MM.1S (cell line): ENCODE results near the gene C10orf105.

Source experiments
- DNase-seq: peaks from one replicate; pipeline ENCODE4 v3.0.0-alpha.2; 2015
- H2AFZ ChIP-seq: fragments of 300-600 bp; sonication (generic); 2 replicates; pipeline ENCODE4 v1.6.0; 2016; ENCODE audit warnings: antibody characterized with exemption, low read length
- H3F3A ChIP-seq: fragments of 300-600 bp; sonication (generic); 2 replicates; pipeline ENCODE4 v1.6.1; 2016; ENCODE audit warnings: mild to moderate bottlenecking, antibody characterized with exemption, low read length, moderate library complexity, mixed read lengths; ENCODE audit not compliant: insufficient read depth
- H3K27ac ChIP-seq: fragments of 300-600 bp; sonication (generic); 2 replicates; pipeline ENCODE4 v1.5.1; 2016; ENCODE audit warnings: mild to moderate bottlenecking, low read length
- H3K27me3 ChIP-seq: fragments of 300-600 bp; sonication (generic); replicated peaks from 2 replicates; pipeline ENCODE4 v1.6.0; 2016; ENCODE audit warnings: low read length; ENCODE audit not compliant: insufficient read depth
- H3K36me3 ChIP-seq: fragments of 300-600 bp; sonication (generic); replicated peaks from 2 replicates; pipeline ENCODE4 v1.6.1; 2016; ENCODE audit warnings: mild to moderate bottlenecking, low read length, mixed read lengths; ENCODE audit not compliant: insufficient read depth
- H3K4me1 ChIP-seq: fragments of 300-600 bp; sonication (generic); 2 replicates; pipeline ENCODE4 v1.6.1; 2016; ENCODE audit warnings: low read length, mixed read lengths
- H3K4me2 ChIP-seq: fragments of 300-600 bp; sonication (generic); 2 replicates; pipeline ENCODE4 v1.6.0; 2016; ENCODE audit warnings: low read depth, low read length
- H3K4me3 ChIP-seq: fragments of 300-600 bp; sonication (generic); 2 replicates; pipeline ENCODE4 v1.5.1; 2016; ENCODE audit warnings: low read length, mixed read lengths
- H3K79me2 ChIP-seq: fragments of 300-600 bp; sonication (generic); 2 replicates; pipeline ENCODE4 v1.6.1; 2016; ENCODE audit warnings: mixed run types, low read length, mixed read lengths
- H3K9ac ChIP-seq: fragments of 300-600 bp; sonication (generic); 2 replicates; pipeline ENCODE4 v1.6.1; 2016; ENCODE audit warnings: low read length, mixed read lengths
- H3K9me2 ChIP-seq: fragments of 300-600 bp; sonication (generic); replicated peaks from 2 replicates; pipeline ENCODE4 v1.6.1; 2016; ENCODE audit warnings: mild to moderate bottlenecking, low read length, mixed read lengths; ENCODE audit not compliant: insufficient read depth
- H3K9me3 ChIP-seq: fragments of 300-600 bp; sonication (generic); replicated peaks from 2 replicates; pipeline ENCODE4 v1.6.1; 2016; ENCODE audit warnings: mild to moderate bottlenecking, low read length, mixed read lengths; ENCODE audit not compliant: insufficient read depth
- H4K20me1 ChIP-seq: fragments of 300-600 bp; sonication (generic); 2 replicates; pipeline ENCODE4 v1.6.1; 2016; ENCODE audit warnings: mild to moderate bottlenecking, low read length, moderate library complexity, mixed read lengths; ENCODE audit not compliant: insufficient read depth
- CTCF ChIP-seq: fragments of 300-600 bp; sonication (generic); IDR thresholded peaks from 2 replicates; pipeline ENCODE4 v1.5.1; 2016; ENCODE audit warnings: antibody characterized with exemption, low read length, mixed read lengths
- EZH2 ChIP-seq: fragments of 300-600 bp; sonication (generic); optimal IDR thresholded peaks from 2 replicates; pipeline ENCODE3; 2017; ENCODE audit warnings: low read depth, mild to moderate bottlenecking, antibody characterized with exemption, low read length, mixed read lengths
- EZH2phosphoT487 ChIP-seq: fragments of 300-600 bp; sonication (generic); IDR thresholded peaks from 2 replicates; pipeline ENCODE4 v1.6.1; 2018; ENCODE audit warnings: antibody characterized with exemption, low read length

The C10orf105 gene

DNA sequence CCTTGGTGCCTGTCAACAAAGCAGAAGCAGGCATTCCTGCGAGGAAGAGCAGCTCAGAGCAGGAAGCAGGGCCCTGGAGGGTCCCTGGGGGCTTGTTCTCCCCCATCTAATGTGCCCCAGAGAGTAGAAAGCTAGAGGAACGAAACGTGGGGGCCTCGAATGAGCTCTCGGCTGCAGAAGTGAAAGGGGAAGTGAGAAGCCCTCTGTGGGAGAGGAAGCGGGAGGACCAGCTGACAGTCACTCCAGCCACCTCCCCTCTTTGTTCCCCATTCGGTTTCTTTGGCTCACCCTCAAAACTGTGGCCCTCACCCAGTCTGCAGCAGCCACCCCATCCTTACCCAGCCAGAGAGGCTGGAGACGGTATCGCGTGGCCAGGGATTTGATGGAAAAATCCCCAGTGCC lies 25.0 kb downstream of the C10orf105 start:
- peaks cover 5% of the 10 kb centered on the region for H3K27me3 ChIP-seq
- peak overlapping the region; percentile 85 for H3K4me2 ChIP-seq
- H3K36me3 ChIP-seq: no peaks in the 10 kb centered on the region
- TF ChIP-seq CTCF: no peak
- no peak for TF ChIP-seq EZH2
- TF ChIP-seq EZH2phosphoT487: no peak
- H4K20me1 ChIP-seq: no peaks in the 10 kb centered on the region
- H3K9me3 ChIP-seq: no peaks in the 10 kb centered on the region
- H3K27ac ChIP-seq: peak overlapping the region; percentile 45; the same call in 1 of the 2 replicates
- H3K4me3 ChIP-seq: peak overlapping the region; percentile 54
- H3K9ac ChIP-seq: peak overlapping the region; percentile 34; the same call in 1 of the 2 replicates
- H3K4me1 ChIP-seq: peaks cover 14% of the 10 kb centered on the region
- no peaks in the 10 kb centered on the region for H3F3A ChIP-seq
- no peaks in the 10 kb centered on the region for H3K9me2 ChIP-seq
- DNase-seq: peak; percentile 59
- peak overlapping the region; percentile 76 for H2AFZ ChIP-seq
- H3K79me2 ChIP-seq: no peaks in the 10 kb centered on the region

DNA sequence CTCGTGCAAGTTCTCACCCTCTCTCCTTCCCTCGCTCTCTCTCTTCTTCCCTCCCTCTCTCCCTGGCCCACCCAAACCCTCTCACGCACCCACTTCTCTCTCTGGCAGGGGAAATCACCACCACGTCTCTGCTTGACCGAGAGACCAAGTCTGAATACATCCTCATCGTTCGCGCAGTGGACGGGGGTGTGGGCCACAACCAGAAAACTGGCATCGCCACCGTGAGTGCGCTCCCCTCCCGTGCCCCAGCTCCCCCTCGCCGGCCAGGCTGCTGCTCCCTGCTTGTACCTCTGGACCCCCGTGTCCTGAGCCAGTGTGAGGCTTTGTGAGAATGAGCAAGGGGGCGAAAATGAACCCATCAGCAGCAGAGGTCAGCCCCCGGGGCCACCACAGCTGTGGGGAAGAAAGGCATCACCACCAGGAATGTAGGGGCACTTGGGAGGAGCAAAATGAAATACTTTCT lies 25.5 kb downstream of the C10orf105 start:
- TF ChIP-seq EZH2 (no peak), EZH2phosphoT487 (no peak), CTCF (no peak)
- Histone ChIP-seq H4K20me1 (no peaks in the 10 kb centered on the region), H3K36me3 (no peaks in the 10 kb centered on the region), H3K9ac (peak overlapping the region; percentile 34; the same call in 1 of the 2 replicates), H3K4me2 (peak overlapping the region; percentile 85), H3K4me3 (peak overlapping the region; percentile 54), H3K9me3 (no peaks in the 10 kb centered on the region), H2AFZ (peak overlapping the region; percentile 76), H3K9me2 (no peaks in the 10 kb centered on the region), H3K4me1 (peaks cover 14% of the 10 kb centered on the region), H3K27ac (peak overlapping the region; percentile 45; the same call in 1 of the 2 replicates), H3F3A (no peaks in the 10 kb centered on the region), H3K27me3 (no peaks in the 10 kb centered on the region), H3K79me2 (no peaks in the 10 kb centered on the region)
- DNase-seq: no peak

DNA sequence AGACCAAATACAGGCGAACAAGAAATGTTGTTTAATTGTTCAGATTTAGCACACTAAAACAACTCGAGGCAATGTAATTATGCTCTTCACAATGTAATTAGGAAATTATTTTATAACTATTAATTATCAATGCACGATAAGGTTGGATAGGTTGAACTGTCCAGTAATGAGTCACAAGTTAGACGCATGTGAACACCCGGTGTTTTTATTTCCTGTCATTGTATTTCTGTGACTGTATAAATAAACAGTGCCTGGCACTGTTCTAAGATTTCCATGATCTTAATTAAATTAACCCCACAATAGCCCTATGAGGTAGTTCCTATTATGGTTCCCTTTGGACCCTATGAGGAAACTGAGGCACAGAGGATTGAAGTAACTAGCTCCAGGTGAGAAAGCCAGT lies 26.2 kb downstream of the C10orf105 start:
- Histone ChIP-seq H2AFZ (no peak overlapping the region), H3K79me2 (no peaks in the 10 kb centered on the region), H3K9ac (no peak overlapping the region), H3K36me3 (no peaks in the 10 kb centered on the region), H3K27ac (no peak overlapping the region), H3F3A (no peaks in the 10 kb centered on the region), H3K4me3 (no peak overlapping the region), H3K4me1 (peaks cover 14% of the 10 kb centered on the region), H3K4me2 (no peak overlapping the region), H3K9me3 (no peaks in the 10 kb centered on the region), H3K9me2 (no peaks in the 10 kb centered on the region), H4K20me1 (no peaks in the 10 kb centered on the region), H3K27me3 (no peaks in the 10 kb centered on the region)
- TF ChIP-seq EZH2 (no peak), EZH2phosphoT487 (no peak), CTCF (no peak)
- no peak for DNase-seq
